ENCODE results near the gene FHIT. TPM values are rescaled to one million over a fixed set of nuclear protein-coding genes. Genes with fewer than 3 reads are reported as not detected.

The FHIT gene
- total and polyA plus RNA-seq, 8 donors, result 1.8 to 10.6 (median 7.1) TPM

GRCh38 chr3:61277411-61277810, 26.2 kb upstream of the FHIT start:
- no peak for DNase-seq
- WGBS, 5 donors, result 69 to 81% (median 77%) methylated on average over 2 of the region's 2 CpGs
- intact Hi-C loops (cut with DNase I; ENCODE audit: low total_unique reads), result no loop called here
- Histone ChIP-seq H3K27me3 (no peaks in the 10 kb centered on the region), H3K4me1 (no peaks in the 10 kb centered on the region), H3K27ac (no peak overlapping the region), H3K9me3 (no peaks in the 10 kb centered on the region), H3K4me3 (no peak overlapping the region), H3K36me3 (no peaks in the 10 kb centered on the region)
- TF ChIP-seq EP300 (IDR thresholded peaks at IDR 0.05) (no peak), CTCF (IDR thresholded peaks at IDR 0.05) (no peak), POLR2A (IDR thresholded peaks at IDR 0.05) (no peak)

- intact Hi-C loops (cut with DNase I; ENCODE audit: low total_unique reads), result no loop called here
- H3K36me3 ChIP-seq, result no peaks in the 10 kb centered on the region
Measured at GRCh38 chr3:61269435-61269834, 18.2 kb upstream of the FHIT start.

GRCh38 chr3:61268644-61269043, 17.4 kb upstream of the FHIT start:
- TF ChIP-seq EP300 (IDR thresholded peaks at IDR 0.05) (no peak), POLR2AphosphoS5 (IDR thresholded peaks at IDR 0.05) (no peak), POLR2A (IDR thresholded peaks at IDR 0.05) (no peak), CTCF (IDR thresholded peaks at IDR 0.05) (no peak)
- intact Hi-C loops (cut with DNase I; ENCODE audit: low total_unique reads), result no loop called here
- no peak overlapping the region for H3K27ac ChIP-seq
- no peaks in the 10 kb centered on the region for H3K4me1 ChIP-seq
- H3K4me3 ChIP-seq, result no peak overlapping the region
- H3K9me3 ChIP-seq, result no peaks in the 10 kb centered on the region
- no peaks in the 10 kb centered on the region for H3K27me3 ChIP-seq
- no peak for DNase-seq
- no peaks in the 10 kb centered on the region for H3K36me3 ChIP-seq
- 25 to 86% (median 78%) methylated on average over 2 of the region's 2 CpGs for WGBS, 5 donors

More at GRCh38 chr3:61269435-61269834, 18.2 kb upstream of the FHIT start:
- Histone ChIP-seq H3K4me1 (no peaks in the 10 kb centered on the region), H3K27ac (no peak overlapping the region), H3K4me3 (no peak overlapping the region), H3K27me3 (no peaks in the 10 kb centered on the region), H3K9me3 (no peaks in the 10 kb centered on the region)
- no peak for TF ChIP-seq POLR2A (IDR thresholded peaks at IDR 0.05)
- TF ChIP-seq CTCF (IDR thresholded peaks at IDR 0.05), result no peak
- no peak for TF ChIP-seq POLR2AphosphoS5 (IDR thresholded peaks at IDR 0.05)
- TF ChIP-seq EP300 (IDR thresholded peaks at IDR 0.05), result no peak
- 64 to 86% (median 79%) methylated on average over 6 of the region's 6 CpGs for WGBS, 5 donors
- DNase-seq, result peak in 1 of 2 donors; percentile 7

GRCh38 chr3:61264281-61264680, 13.0 kb upstream of the FHIT start:
- H3K27me3 ChIP-seq, result no peaks in the 10 kb centered on the region
- no peak overlapping the region for H3K4me3 ChIP-seq
- WGBS, 5 donors, result 72 to 93% (median 90%) methylated on average over 2 of the region's 2 CpGs
- no peak for DNase-seq
- intact Hi-C loops (cut with DNase I; ENCODE audit: low total_unique reads), result no loop called here
- H3K36me3 ChIP-seq, result no peaks in the 10 kb centered on the region
- no peak overlapping the region for H3K27ac ChIP-seq
- H3K4me1 ChIP-seq, result no peaks in the 10 kb centered on the region
- H3K9me3 ChIP-seq, result peaks cover 0 to 8% (median 0%) of the 10 kb centered on the region in 4 donors
- TF ChIP-seq POLR2AphosphoS5 (IDR thresholded peaks at IDR 0.05), result no peak

- Histone ChIP-seq H3K4me1 (peaks cover 0 to 2% (median 1%) of the 10 kb centered on the region in 4 donors), H3K36me3 (no peaks in the 10 kb centered on the region), H3K27ac (no peak overlapping the region), H3K9me3 (peaks cover 0 to 8% (median 0%) of the 10 kb centered on the region in 4 donors), H3K4me3 (no peak overlapping the region), H3K27me3 (no peaks in the 10 kb centered on the region)
- 93 to 98% (median 96%) methylated on average over 1 of the region's 1 CpG for WGBS, 5 donors
- TF ChIP-seq CTCF (IDR thresholded peaks at IDR 0.05) (no peak), EP300 (IDR thresholded peaks at IDR 0.05) (no peak), POLR2AphosphoS5 (IDR thresholded peaks at IDR 0.05) (no peak), POLR2A (IDR thresholded peaks at IDR 0.05) (no peak)
- no peak for DNase-seq
- intact Hi-C loops (cut with DNase I; ENCODE audit: low total_unique reads), result no loop called here
Measured at GRCh38 chr3:61257148-61257547, 5.9 kb upstream of the FHIT start.
